ENCODE data around the gene RANBP3.

GRCh38 chr19:5913739-5914357 is 64.1 kb downstream of the RANBP3 start, which contains the start of gene CAPS:
- TF ChIP-seq CTCF (IDR thresholded peaks at IDR 0.05) (no peak), POLR2A (IDR thresholded peaks at IDR 0.05) (no peak), POLR2AphosphoS5 (IDR thresholded peaks at IDR 0.05) (no peak)
